Measurements from ENCODE around the gene SP4. TPM values are rescaled to one million over a fixed set of nuclear protein-coding genes. Genes with fewer than 3 reads are reported as not detected.

Gene SP4
- total and polyA plus RNA-seq, 2 of the 4 experiments (the other 2 are of a cell fraction): 0.97 to 5.9 TPM

- no peak for TF ChIP-seq SMC3 (IDR thresholded peaks at IDR 0.05; ENCODE audit: low read depth, low read length)
- no peak for TF ChIP-seq CEBPB (IDR thresholded peaks at IDR 0.05; ENCODE audit: low read depth, low read length)
Observed at GRCh38 chr7:21427182-21427870, 557 bp upstream of the SP4 start (continued).

GRCh38 chr7:21428659-21428941, 717 bp downstream of the SP4 start:
- BruUV-seq (replicated peaks): no TSS peak
- peak overlapping the region; percentile 83 for H2AK9ac ChIP-seq (replicated peaks; ENCODE audit: low read depth, low read length, poor library complexity)
- H3K9me1 ChIP-seq (ENCODE audit: insufficient read depth, low read length): peaks cover 4% of the 10 kb centered on the region
- H3K27ac ChIP-seq (ENCODE audit: insufficient read depth, low read length): peak overlapping the region; percentile 54
- H2BK5ac ChIP-seq (ENCODE audit: low read depth, low read length, poor library complexity, severe bottlenecking): peak overlapping the region; percentile 25
- peaks cover 4% of the 10 kb centered on the region; the same call in 1 of the 2 replicates for H3K4me1 ChIP-seq (ENCODE audit: control insufficient read depth, insufficient read depth, low read length)
- H2BK15ac ChIP-seq (ENCODE audit: low read depth, low read length): no peak overlapping the region
- no peak overlapping the region for H3K23ac ChIP-seq (ENCODE audit: low read depth, low read length)
- H3K14ac ChIP-seq (replicated peaks; ENCODE audit: low read depth, low read length): no peak overlapping the region
- H3K4me2 ChIP-seq (ENCODE audit: low read depth, low read length): peak overlapping the region; percentile 34
- DNase-seq (no peak), ATAC-seq (ENCODE audit: low read depth) (no peak)
- in situ Hi-C loops (cut with MboI; ENCODE audit: low sequenced_read_pairs) (no loop called here), dilution Hi-C loops (cut with HindIII; ENCODE audit: low sequenced_read_pairs, unreplicated experiment) (no loop called here), intact Hi-C loops (cut with micrococcal nuclease) (loop anchor here (1.0 to 5.0 kb wide), 4 partner anchors 79 to 654 kb away; partner anchors contain the start of gene SP8)
- H3K27me3 ChIP-seq (ENCODE audit: control insufficient read depth, insufficient read depth, low read length): no peaks in the 10 kb centered on the region
- CTCF ChIA-PET: no interaction called here
- no peaks in the 10 kb centered on the region for H3K9me3 ChIP-seq (ENCODE audit: control insufficient read depth, insufficient read depth, low read length)
- POLR2A ChIA-PET (ENCODE audit: unreplicated experiment): no interaction called here
- no peak overlapping the region for H2BK20ac ChIP-seq (ENCODE audit: low read depth, low read length)
- WGBS, 2 experiments (ENCODE audit: extremely low coverage in 2 of 2, insufficient read length in 1 of 2): no CpG with 5 or more reads among the region's 5 CpGs
- no peak overlapping the region for H4K5ac ChIP-seq (ENCODE audit: low read depth, low read length)
- H3K36me3 ChIP-seq (ENCODE audit: control insufficient read depth, insufficient read depth, low read length): no peaks in the 10 kb centered on the region
- peak overlapping the region; percentile 17; the same call in 1 of the 2 replicates for H3K56ac ChIP-seq (ENCODE audit: extremely low read depth, insufficient read depth, low read length)
- H3K18ac ChIP-seq (ENCODE audit: low read depth, low read length): no peak overlapping the region
- TF ChIP-seq SMC3 (IDR thresholded peaks at IDR 0.05; ENCODE audit: low read depth, low read length) (no peak), RAD21 (IDR thresholded peaks at IDR 0.05; ENCODE audit: low read length) (no peak), RCOR1 (IDR thresholded peaks at IDR 0.05; ENCODE audit: insufficient replicate concordance, low read length) (no peak), MAFK (IDR thresholded peaks at IDR 0.05; ENCODE audit: low read depth, low read length) (no peak), MAZ (IDR thresholded peaks at IDR 0.05; ENCODE audit: borderline replicate concordance, low read depth, low read length) (no peak), CTCF (conservative IDR thresholded peaks at IDR 0.05; ENCODE audit: low read depth, low read length) (no peak)
- peak overlapping the region; percentile 64; the same call in 1 of the 2 replicates for H2BK120ac ChIP-seq (ENCODE audit: low read depth, low read length)
- H4K8ac ChIP-seq (ENCODE audit: low read depth in 2 of 2, low read length in 2 of 2): no peak overlapping the region
- H2AK5ac ChIP-seq (ENCODE audit: low read depth, low read length): no peak overlapping the region
- peak overlapping the region; percentile 50 for H3K9ac ChIP-seq (ENCODE audit: low read depth, low read length)
- no peak overlapping the region for H4K91ac ChIP-seq (ENCODE audit: insufficient read depth, low read depth, low read length)
- peak overlapping the region; percentile 86 for H3K4me3 ChIP-seq (ENCODE audit: insufficient read depth, low read depth, low read length)
- H3K79me1 ChIP-seq (ENCODE audit: low read depth in 1 of 2, low read length in 2 of 2): peaks cover 0 to 2% of the 10 kb centered on the region in 2 experiments; a peak in 2 of 4 replicates
- peak overlapping the region; percentile 90 for H2AFZ ChIP-seq (replicated peaks; ENCODE audit: low read length, poor library complexity)
- H4K20me1 ChIP-seq (ENCODE audit: insufficient read depth, low read length): no peaks in the 10 kb centered on the region
- peak overlapping the region; percentile 55 for H3K4ac ChIP-seq (ENCODE audit: low read depth, low read length)
